Measurements from ENCODE around the gene CHST2. TPM values are rescaled to one million over a fixed set of nuclear protein-coding genes. Genes with fewer than 3 reads are reported as not detected.

CHST2 gene
- total RNA-seq, 1 experiment from 2014 or later: 2.7 TPM

DNA sequence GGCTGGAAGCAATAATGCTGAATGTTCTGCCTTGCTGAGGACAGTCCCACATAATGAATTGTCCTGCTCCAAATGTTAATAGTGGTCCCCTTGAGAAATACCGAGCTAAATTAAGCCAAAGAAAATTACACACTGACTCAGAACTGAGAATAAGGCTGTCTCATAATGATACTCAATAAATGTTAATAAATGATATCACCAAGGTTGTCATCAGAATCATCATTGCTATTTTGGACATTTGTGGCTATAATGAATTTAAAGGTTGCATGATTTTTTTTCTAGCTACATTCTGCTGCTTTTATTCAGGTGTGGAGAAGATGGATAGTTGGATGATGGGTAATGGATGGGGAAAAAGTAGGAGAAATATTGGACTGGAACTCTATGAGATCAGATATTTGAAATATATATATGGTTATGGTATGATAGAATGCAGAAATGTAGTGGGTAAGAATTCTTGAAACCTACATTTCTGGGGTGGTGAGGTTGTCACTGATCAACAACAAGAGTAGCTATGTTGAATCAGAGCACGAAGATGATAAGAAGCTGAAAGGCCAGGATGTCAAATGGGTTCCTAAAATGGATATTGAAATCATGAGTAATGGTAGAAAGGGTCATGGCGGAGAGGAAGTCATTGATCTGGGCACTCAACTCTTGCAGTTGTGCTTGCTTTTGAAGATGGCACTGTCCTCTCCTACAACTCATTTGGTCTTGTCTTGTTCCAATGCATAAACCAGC, 12.8 kb downstream of the CHST2 start:
- DNase-seq (ENCODE audit: low spot score): no peak

DNA sequence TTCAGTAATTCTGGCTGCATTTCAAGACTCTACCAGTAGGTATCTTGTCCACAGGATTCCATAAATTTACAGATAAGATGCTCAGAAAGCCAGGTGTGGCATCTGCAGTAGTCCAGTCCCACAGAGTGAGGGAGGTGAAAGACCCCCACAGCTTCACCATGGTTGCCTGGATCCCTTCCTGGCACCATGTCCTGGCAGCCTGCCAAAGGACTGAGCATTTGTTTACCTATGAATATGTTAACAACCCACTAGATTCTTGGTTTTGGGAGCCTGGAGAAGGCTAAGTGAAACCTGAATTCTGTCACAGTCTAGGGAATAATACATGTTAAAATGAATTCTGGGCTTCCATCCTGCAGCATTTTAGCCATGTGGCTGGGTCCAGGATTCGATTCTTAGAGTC, 14.9 kb downstream of the CHST2 start:
- peak; percentile 22 for DNase-seq (ENCODE audit: low spot score)

GRCh38 chr3:143135150-143135549, 15.6 kb downstream of the CHST2 start:
- peak; percentile 97 for DNase-seq (ENCODE audit: low spot score)

- no peak for DNase-seq (ENCODE audit: low spot score)
Observed at GRCh38 chr3:143137435-143138036, 18.0 kb downstream of the CHST2 start.

GRCh38 chr3:143138953-143139352, 19.4 kb downstream of the CHST2 start:
- DNase-seq (ENCODE audit: low spot score): no peak

DNA sequence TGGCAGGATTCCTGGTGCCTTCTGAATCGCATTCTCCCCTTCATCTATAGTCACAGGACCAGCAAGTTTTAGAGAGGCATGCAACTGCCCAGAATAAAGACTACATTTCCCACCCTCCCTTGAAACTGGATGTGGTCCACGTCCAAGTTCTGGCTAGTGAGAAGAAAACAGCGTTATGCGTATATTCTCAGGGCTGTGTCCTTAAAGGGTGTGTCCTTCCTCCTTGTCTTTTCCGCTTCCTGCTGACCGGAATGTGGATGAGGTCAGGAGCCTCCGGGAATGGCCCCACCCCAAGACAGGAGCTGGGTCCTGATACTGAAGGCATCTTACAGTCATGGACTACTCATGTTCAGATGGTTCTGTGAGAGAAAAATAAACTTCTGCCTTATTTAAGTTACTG, 20.2 kb downstream of the CHST2 start:
- peak; percentile 86 for DNase-seq (ENCODE audit: low spot score)

DNA sequence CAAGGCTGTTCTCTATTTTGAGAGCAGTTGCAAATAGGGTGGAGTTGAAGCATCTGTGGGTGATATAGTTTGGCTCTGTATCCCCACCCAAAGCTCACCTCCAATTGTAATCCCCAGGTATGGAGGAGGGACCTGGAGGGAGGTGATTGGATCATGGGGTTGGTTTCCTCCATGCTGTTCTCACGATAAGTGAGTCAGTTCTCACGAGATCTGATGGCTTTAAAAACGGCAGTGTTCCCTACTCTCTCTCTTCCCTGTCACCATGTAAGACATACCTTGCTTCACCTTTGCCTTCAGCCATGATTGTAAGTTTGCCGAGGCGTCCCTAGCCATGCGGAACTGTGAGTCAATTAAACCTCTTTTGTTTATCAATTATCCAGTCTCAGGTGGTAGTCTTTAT, 21.0 kb downstream of the CHST2 start:
- no peak for DNase-seq (ENCODE audit: low spot score)

DNA sequence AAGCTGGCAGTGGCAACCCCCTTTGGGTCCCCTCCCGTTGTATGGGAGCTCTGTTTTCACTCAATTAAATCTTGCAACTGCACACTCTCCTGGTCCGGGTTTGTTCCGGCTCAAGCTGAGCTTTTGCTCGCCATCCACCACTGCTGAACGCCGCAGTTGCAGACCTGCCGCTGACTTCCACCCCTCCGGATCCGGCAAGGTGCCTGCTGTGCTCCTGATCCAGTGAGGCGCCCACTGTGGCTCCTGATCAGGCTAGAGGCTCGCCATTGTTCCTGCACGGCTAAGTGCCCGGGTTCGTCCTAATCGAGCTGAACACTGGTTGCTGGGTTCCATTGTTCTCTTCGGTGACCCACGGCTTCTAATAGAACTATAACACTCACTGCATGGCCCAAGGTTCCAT, 22.8 kb downstream of the CHST2 start:
- no peak for DNase-seq (ENCODE audit: low spot score)

DNA sequence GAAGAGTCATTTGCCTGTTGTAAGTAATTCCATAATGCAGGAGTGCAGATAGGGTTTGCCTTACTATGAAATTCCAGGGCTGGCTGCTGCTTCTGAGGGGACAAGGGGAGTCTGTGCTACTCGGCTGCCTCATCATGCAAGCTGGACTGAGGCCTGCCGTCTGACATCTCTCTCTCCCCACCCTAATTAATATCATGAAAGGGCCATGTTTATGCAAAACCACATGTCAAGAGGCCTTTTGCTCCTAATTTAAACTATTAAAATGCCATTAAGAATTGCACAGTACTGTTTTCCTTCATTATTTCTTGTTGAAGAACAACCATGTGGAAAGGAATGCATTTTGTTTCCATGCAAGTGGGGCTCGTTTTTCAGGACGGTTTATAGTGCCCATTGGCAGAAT, 26.3 kb downstream of the CHST2 start:
- DNase-seq (ENCODE audit: low spot score): no peak

GRCh38 chr3:143146486-143147274, 27.1 kb downstream of the CHST2 start:
- DNase-seq (ENCODE audit: low spot score): no peak

DNA sequence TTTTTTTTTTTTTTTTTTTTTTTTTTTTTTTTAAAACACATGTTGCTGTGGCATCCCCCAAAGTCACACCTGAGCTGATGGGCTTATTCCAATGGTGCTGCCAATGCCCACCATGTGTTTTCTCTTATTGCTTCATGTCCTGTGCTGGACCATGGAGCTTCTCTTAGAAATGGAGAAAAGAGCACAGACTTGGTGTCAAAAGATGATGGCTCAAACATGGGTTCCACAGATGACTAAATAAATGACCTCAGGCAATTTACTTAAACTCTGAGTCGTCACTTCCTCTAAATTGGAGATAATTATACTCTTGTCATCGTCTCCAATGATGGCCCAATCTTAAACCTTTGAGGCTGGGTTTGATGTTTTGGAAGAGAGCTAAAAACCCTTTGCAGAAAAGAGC, 28.1 kb downstream of the CHST2 start:
- no peak for DNase-seq (ENCODE audit: low spot score)

DNA sequence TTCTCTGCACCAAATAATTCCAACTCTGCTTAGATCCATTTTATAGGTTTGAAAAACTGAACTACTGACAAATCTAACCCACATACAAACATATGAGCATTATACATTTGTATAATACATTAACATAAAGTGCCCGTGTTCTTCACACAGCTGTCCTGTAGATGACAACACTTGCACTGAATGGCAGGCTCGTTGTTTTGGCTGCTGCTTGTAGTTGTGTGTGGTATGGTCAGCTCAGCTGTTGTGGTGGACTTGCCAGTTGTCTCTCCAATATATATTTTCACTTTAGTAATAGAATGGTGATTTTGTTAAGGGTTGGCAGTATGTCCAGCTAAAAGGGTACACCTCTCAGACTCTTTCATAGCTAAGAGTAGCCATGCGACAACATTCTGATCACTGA, 30.5 kb downstream of the CHST2 start:
- DNase-seq (ENCODE audit: low spot score): no peak

GRCh38 chr3:143151004-143151731, 31.6 kb downstream of the CHST2 start:
- DNase-seq (ENCODE audit: low spot score): no peak

DNA sequence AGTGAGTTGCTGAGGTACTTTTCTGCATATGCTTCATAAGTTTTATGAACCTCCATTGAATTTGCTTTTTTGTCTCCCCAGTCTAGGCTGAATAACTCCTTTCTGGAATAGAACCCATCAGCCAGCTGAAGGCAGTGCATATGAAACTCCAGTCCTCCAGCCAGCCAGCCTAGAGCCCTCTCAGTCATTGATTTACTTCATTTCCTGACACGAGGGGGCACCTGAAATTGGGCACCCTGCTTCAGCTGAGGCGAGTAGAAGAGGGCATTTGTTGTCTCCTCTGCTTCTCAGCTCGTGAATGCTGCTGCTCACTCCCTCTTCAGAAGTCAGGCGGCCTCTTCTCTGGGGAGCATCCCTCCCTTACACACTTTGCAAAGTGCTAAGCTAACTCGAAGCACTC, 32.5 kb downstream of the CHST2 start:
- DNase-seq (ENCODE audit: low spot score): no peak

- no peak for DNase-seq (ENCODE audit: low spot score)
Observed at GRCh38 chr3:143155756-143156155, 36.2 kb downstream of the CHST2 start.

DNA sequence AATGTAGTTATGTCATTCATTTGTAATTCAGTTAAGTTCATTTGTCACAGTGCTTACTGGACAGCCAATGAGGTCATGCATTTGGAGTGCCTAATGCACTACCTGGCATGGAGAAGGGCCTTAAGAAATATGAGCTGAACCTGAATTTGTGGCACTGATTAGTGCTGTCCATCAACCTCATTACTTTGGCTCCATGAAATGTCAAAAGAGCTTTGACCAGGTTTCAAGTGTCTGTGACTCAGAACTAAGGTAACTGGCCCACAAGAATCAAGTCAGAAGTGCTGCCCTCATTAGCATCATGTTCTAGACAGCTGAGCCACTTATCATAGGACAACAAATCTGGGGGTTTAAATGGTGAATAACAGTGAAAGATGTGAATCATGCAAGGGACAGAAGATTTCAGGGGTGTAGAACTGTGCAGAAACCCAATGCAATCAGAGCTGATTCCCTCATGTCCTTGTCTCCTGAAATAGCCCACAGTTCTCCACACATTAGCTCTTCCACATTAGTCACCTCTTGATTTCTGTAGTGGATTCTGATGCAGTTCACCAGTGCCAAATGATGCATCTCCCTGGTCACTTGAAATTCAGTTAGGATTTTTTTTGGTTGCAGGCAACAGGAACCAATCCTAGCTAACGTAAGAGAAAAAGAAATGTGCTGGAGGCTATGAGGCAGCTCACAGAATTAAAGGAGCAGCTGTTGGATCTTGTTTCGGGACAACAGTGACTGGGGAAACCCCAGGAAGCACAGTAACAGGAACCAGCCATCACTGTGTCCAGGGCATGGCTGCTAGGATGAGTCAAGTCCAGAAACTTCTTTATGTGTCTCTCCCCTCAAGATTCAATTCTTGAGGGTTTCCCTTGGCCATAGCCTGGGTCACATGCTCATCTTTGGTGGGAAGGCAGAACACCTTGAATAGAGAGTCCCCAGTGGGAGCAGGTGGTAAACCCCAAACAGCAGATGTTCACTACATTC, 38.7 kb downstream of the CHST2 start:
- no peak for DNase-seq (ENCODE audit: low spot score)

DNA sequence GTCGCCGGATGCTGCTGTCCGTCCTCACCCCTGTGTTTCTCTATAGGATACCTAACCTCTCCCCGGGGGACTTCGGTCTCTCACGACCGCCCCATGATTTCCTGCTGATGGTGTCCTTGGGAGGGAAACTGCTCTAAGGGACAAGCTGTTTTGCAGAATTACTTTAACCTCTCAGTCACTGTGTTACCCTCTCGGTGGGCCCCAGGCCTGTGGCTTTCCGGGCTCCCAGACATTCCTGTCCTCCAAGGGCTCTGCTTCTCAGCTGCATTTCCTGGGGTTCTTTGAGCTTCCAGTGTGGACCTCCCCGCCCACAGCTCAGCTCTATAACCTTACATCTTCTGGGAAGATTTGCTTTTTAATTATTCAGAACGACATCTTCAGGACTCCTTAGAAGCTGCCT, 40.9 kb downstream of the CHST2 start:
- no peak for DNase-seq (ENCODE audit: low spot score)

GRCh38 chr3:143163562-143164100, 44.1 kb downstream of the CHST2 start:
- no peak for DNase-seq (ENCODE audit: low spot score)

DNA sequence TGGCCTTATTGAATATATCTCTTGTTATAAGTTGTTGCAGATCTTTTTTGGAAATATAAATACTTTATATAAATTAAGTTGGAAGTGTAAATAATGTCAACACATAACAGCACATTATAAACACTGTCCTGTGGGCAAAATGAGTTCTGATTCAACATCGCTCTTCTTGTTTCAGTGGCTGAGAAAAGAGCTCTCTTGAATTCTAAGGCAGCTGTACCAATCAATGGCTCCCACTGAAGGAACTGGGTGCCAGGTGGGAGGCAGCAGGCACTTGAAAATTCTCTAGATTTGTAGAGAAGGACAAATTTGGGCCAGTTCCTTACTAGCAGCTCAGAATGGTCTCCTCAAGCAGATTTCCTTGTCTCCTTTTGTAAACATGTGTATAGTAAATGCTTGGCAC, 45.6 kb downstream of the CHST2 start:
- no peak for DNase-seq (ENCODE audit: low spot score)

GRCh38 chr3:143165612-143166285, 46.2 kb downstream of the CHST2 start:
- DNase-seq (ENCODE audit: low spot score): peak; percentile 79

Data from A172 (cell line).